HG02943 (cell line): ENCODE measurements around the gene SPOPL.
A peak's percentile ranks its signal among the peaks of the same experiment; 100 is the strongest.
"Not testable (repeated sequence)": the region's sequence is repeated elsewhere in the genome, so short reads cannot be mapped to it uniquely, and the experiment has no call there.

Experiments
- ATAC-seq: cut with Tn5 transposase; IDR thresholded peaks from one replicate; pipeline ENCODE4 v1.9.1; 2021; ENCODE audit warnings: mild to moderate bottlenecking, low read depth, moderate library complexity; ENCODE audit not compliant: unreplicated experiment

The SPOPL gene

GRCh38 chr2:138501425-138502254 lies at the start of gene SPOPL:
Gene SPOPL (plus strand): TSS chr2:138501770. CDS start chr2:138550217, 48,447 bp downstream.
- ATAC-seq = peak; percentile 63

- no peak for ATAC-seq
Observed at GRCh38 chr2:138452324-138452723, 49.2 kb upstream of the SPOPL start.

GRCh38 chr2:138453815-138454214 lies 47.8 kb upstream of the SPOPL start:
- ATAC-seq = no peak

- ATAC-seq = no peak
Observed at GRCh38 chr2:138454761-138455160, 46.8 kb upstream of the SPOPL start.

GRCh38 chr2:138455275-138455674 lies 46.3 kb upstream of the SPOPL start:
- ATAC-seq = no peak

- no peak for ATAC-seq
Observed at GRCh38 chr2:138455691-138456090, 45.9 kb upstream of the SPOPL start.

- not testable (repeated sequence) for ATAC-seq
Observed at GRCh38 chr2:138462689-138463088, 38.9 kb upstream of the SPOPL start.

GRCh38 chr2:138468617-138469016 lies 33.0 kb upstream of the SPOPL start:
- ATAC-seq = no peak

GRCh38 chr2:138469411-138469810 lies 32.2 kb upstream of the SPOPL start:
- ATAC-seq = no peak

GRCh38 chr2:138470941-138471340 lies 30.6 kb upstream of the SPOPL start:
- ATAC-seq = no peak

GRCh38 chr2:138474100-138474825 lies 27.3 kb upstream of the SPOPL start:
- no peak for ATAC-seq

GRCh38 chr2:138475277-138475776 lies 26.2 kb upstream of the SPOPL start:
- ATAC-seq = peak; percentile 70

GRCh38 chr2:138476186-138476585 lies 25.4 kb upstream of the SPOPL start:
- ATAC-seq = no peak

- ATAC-seq = no peak
Observed at GRCh38 chr2:138476940-138477339, 24.6 kb upstream of the SPOPL start.

GRCh38 chr2:138482796-138483195 lies 18.8 kb upstream of the SPOPL start:
- not testable (repeated sequence) for ATAC-seq

GRCh38 chr2:138485019-138485418 lies 16.6 kb upstream of the SPOPL start:
- no peak for ATAC-seq

GRCh38 chr2:138486363-138487198 lies 15.0 kb upstream of the SPOPL start:
- no peak for ATAC-seq

GRCh38 chr2:138490673-138491494 lies 10.7 kb upstream of the SPOPL start:
- ATAC-seq = no peak

GRCh38 chr2:138491495-138491862 lies 10.1 kb upstream of the SPOPL start:
- ATAC-seq = no peak

- ATAC-seq = no peak
Observed at GRCh38 chr2:138492160-138492559, 9.4 kb upstream of the SPOPL start.
